Measurements from ENCODE around the gene SASH1.

- TF ChIP-seq CTCF (IDR thresholded peaks at IDR 0.05; ENCODE audit: low read depth, low read length, poor library complexity, severe bottlenecking) (no peak), EZH2phosphoT487 (IDR thresholded peaks at IDR 0.05; ENCODE audit: borderline replicate concordance, low read length) (no peak)
These were observed 171.6 kb downstream of the SASH1 start for GRCh38 chr6:148514091-148514845.

All from DOHH2 (cell line).